Sigmoid colon (tissue), 3 donors: ENCODE data around the gene PCNT.
"Not testable (repeated sequence)": the region's sequence is repeated elsewhere in the genome, so short reads cannot be mapped to it uniquely, and the experiment has no call there.

Source experiments
- CTCF ChIP-seq, 4 experiments: fragments of 450-650 bp in 3 of 4; fragments of 200-600 bp in 1 of 4; IDR thresholded peaks; one replicate each; pipeline ENCODE4 v1.5.1; 2016 to 2019; ENCODE audit warnings: antibody characterized with exemption in 4 of 4, mild to moderate bottlenecking in 3 of 4, moderate library complexity in 2 of 4
- POLR2A ChIP-seq, 2 donors: fragments of 450-650 bp; IDR thresholded peaks; one replicate each; pipeline ENCODE4 v1.6.1; 2016; ENCODE audit warnings: antibody characterized with exemption in 2 of 2, mild to moderate bottlenecking in 2 of 2, moderate library complexity in 2 of 2

DNA sequence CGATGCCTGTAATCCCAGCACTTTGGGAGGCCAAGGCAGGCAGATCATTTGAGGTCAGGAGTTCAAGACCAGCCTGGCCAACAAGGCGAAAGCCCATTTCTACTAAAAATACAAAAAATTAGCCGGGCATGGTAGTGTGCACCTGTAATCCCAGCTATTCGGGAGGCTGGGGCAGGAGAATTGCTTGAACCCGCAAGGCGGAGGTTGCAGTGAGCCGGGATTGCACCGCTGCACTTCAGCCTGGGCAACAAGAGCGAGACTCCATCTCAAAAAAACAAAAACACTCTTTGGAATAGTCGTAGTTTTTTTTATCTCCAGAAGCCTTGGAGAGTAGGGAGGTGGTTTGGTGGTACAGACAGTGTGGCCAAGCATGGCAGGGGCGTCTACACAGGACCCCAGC lies 109.2 kb downstream of the PCNT start:
- TF ChIP-seq CTCF, POLR2A (IDR thresholded peaks at IDR 0.05): not testable (repeated sequence)
